NT2/D1 (cell line): ENCODE data around the gene ZNF888.
"Not testable (repeated sequence)": the region's sequence is repeated elsewhere in the genome, so short reads cannot be mapped to it uniquely, and the experiment has no call there.

Source experiments
- SUZ12 ChIP-seq: IDR thresholded peaks from 2 replicates; pipeline ENCODE4 v1.6.1; 2011; ENCODE audit not compliant: insufficient read length, insufficient read depth; ENCODE audit errors: extremely low read depth
- YY1 ChIP-seq: IDR thresholded peaks from 2 replicates; pipeline ENCODE4 v1.6.1; 2011; ENCODE audit not compliant: insufficient read length, insufficient read depth
- ZNF274 ChIP-seq: IDR thresholded peaks from 2 replicates; pipeline ENCODE4 v1.6.1; 2011; ENCODE audit warnings: mild to moderate bottlenecking, low read depth, low read length

- TF ChIP-seq ZNF274, SUZ12, YY1: not testable (repeated sequence)
Observed at GRCh38 chr19:52944703-52945493, 21.7 kb upstream of the ZNF888 start.
